Measurements from ENCODE around the gene NR2F1. TPM values are rescaled to one million over a fixed set of nuclear protein-coding genes. Genes with fewer than 3 reads are reported as not detected.

The NR2F1 gene
- total and polyA plus RNA-seq, 2 experiments from 2014 or later: not detected

DNA sequence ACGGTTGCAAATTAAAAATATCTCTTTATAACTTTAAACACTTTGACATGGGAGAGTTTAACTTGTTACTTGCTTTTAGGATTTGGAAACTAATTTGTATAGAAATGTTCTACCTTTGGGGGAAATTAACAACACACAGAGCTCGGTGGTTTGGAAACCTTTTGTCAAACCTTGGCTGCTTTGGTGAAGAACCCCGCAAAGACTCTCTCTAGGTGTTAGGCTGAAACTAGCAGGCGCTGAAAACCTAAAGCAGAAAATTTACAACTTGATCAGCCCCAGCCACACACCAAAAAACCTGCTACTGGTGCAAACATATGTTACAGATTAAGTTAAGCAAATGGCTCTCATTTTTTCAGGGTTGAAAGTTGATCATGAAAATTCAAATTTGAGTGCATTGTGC, 25.8 kb downstream of the NR2F1 start:
- Mint-ChIP-seq H3K4me3 (no peak overlapping the region), H3K4me1 (peaks cover 50% of the 10 kb centered on the region), H3K36me3 (ENCODE audit: low read depth) (no peaks in the 10 kb centered on the region), H3K27ac (no peak overlapping the region), H3K27me3 (ENCODE audit: insufficient read depth, low read depth, poor library complexity) (peaks cover 7% of the 10 kb centered on the region), H3K9me3 (no peaks in the 10 kb centered on the region)
- ATAC-seq: no peak
- Histone ChIP-seq H3K9me2 (ENCODE audit: insufficient read depth) (no peaks in the 10 kb centered on the region), H3K4me2 (peak overlapping the region; percentile 76; the same call in 1 of the 2 replicates), H3K4me1 (ENCODE audit: insufficient read depth) (peaks cover 66% of the 10 kb centered on the region), H3K27me3 (ENCODE audit: insufficient read depth) (peaks cover 99% of the 10 kb centered on the region), H3F3A (replicated peaks; ENCODE audit: low read depth) (peaks cover 30% of the 10 kb centered on the region), H3K79me2 (replicated peaks; ENCODE audit: insufficient read depth) (no peaks in the 10 kb centered on the region), H3K36me3 (ENCODE audit: insufficient read depth) (no peaks in the 10 kb centered on the region), H2AFZ (no peak overlapping the region), H3K4me3 (no peak overlapping the region), H3K27ac (ENCODE audit: low read depth) (no peak overlapping the region), H4K20me1 (replicated peaks; ENCODE audit: insufficient read depth) (peaks cover 24% of the 10 kb centered on the region)
- TF ChIP-seq EZH2phosphoT487 (IDR thresholded peaks at IDR 0.05; ENCODE audit: unreplicated experiment) (no peak), EZH2 (IDR thresholded peaks at IDR 0.05; ENCODE audit: low read depth, unreplicated experiment) (peak; percentile 31)
- TF ChIP-seq, protein P1, sequence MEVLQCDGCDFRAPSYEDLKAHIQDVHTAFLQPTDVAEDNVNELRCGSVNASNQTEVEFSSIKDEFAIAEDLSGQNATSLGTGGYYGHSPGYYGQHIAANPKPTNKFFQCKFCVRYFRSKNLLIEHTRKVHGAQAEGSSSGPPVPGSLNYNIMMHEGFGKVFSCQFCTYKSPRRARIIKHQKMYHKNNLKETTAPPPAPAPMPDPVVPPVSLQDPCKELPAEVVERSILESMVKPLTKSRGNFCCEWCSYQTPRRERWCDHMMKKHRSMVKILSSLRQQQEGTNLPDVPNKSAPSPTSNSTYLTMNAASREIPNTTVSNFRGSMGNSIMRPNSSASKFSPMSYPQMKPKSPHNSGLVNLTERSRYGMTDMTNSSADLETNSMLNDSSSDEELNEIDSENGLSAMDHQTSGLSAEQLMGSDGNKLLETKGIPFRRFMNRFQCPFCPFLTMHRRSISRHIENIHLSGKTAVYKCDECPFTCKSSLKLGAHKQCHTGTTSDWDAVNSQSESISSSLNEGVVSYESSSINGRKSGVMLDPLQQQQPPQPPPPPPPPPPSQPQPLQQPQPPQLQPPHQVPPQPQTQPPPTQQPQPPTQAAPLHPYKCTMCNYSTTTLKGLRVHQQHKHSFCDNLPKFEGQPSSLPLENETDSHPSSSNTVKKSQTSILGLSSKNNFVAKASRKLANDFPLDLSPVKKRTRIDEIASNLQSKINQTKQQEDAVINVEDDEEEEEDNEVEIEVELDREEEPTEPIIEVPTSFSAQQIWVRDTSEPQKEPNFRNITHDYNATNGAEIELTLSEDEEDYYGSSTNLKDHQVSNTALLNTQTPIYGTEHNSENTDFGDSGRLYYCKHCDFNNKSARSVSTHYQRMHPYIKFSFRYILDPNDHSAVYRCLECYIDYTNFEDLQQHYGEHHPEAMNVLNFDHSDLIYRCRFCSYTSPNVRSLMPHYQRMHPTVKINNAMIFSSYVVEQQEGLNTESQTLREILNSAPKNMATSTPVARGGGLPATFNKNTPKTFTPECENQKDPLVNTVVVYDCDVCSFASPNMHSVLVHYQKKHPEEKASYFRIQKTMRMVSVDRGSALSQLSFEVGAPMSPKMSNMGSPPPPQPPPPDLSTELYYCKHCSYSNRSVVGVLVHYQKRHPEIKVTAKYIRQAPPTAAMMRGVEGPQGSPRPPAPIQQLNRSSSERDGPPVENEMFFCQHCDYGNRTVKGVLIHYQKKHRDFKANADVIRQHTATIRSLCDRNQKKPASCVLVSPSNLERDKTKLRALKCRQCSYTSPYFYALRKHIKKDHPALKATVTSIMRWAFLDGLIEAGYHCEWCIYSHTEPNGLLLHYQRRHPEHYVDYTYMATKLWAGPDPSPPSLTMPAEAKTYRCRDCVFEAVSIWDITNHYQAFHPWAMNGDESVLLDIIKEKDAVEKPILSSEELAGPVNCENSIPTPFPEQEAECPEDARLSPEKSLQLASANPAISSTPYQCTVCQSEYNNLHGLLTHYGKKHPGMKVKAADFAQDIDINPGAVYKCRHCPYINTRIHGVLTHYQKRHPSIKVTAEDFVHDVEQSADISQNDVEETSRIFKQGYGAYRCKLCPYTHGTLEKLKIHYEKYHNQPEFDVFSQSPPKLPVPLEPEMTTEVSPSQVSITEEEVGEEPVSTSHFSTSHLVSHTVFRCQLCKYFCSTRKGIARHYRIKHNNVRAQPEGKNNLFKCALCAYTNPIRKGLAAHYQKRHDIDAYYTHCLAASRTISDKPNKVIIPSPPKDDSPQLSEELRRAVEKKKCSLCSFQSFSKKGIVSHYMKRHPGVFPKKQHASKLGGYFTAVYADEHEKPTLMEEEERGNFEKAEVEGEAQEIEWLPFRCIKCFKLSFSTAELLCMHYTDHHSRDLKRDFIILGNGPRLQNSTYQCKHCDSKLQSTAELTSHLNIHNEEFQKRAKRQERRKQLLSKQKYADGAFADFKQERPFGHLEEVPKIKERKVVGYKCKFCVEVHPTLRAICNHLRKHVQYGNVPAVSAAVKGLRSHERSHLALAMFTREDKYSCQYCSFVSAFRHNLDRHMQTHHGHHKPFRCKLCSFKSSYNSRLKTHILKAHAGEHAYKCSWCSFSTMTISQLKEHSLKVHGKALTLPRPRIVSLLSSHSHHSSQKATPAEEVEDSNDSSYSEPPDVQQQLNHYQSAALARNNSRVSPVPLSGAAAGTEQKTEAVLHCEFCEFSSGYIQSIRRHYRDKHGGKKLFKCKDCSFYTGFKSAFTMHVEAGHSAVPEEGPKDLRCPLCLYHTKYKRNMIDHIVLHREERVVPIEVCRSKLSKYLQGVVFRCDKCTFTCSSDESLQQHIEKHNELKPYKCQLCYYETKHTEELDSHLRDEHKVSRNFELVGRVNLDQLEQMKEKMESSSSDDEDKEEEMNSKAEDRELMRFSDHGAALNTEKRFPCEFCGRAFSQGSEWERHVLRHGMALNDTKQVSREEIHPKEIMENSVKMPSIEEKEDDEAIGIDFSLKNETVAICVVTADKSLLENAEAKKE (CRISPR knock-in tag; IDR thresholded peaks at IDR 0.05): no peak
- DNase-seq (ENCODE audit: low spot score): no peak

DNA sequence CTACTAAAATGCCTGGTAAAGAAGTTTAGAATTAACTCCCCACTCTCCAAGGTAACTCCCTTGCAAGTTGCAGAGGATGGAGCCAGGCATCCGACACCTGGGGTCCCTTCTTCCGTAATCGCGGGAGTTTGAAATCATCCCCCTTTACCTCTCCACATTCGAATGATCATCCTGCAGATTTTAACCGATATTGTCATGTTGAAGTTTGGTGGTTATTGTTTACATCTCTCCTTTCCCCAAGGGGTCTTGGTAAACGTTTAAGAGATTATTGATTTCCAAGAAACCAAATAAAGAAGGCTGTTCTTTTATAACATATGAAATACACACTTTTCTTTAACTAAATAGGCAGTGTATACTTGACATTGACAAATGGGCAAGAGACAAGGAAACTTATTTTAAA, 26.7 kb downstream of the NR2F1 start:
- Histone ChIP-seq H3K27me3 (ENCODE audit: insufficient read depth) (peaks cover 99% of the 10 kb centered on the region), H3K4me1 (ENCODE audit: insufficient read depth) (peaks cover 64% of the 10 kb centered on the region), H3K36me3 (ENCODE audit: insufficient read depth) (no peaks in the 10 kb centered on the region), H3K4me2 (peak overlapping the region; percentile 76), H2AFZ (no peak overlapping the region), H3K9me2 (ENCODE audit: insufficient read depth) (no peaks in the 10 kb centered on the region), H4K20me1 (replicated peaks; ENCODE audit: insufficient read depth) (peaks cover 29% of the 10 kb centered on the region), H3K79me2 (replicated peaks; ENCODE audit: insufficient read depth) (no peaks in the 10 kb centered on the region), H3K27ac (ENCODE audit: low read depth) (no peak overlapping the region), H3K4me3 (no peak overlapping the region), H3F3A (replicated peaks; ENCODE audit: low read depth) (peaks cover 28% of the 10 kb centered on the region)
- no peaks in the 10 kb centered on the region for H3K9me3 Mint-ChIP-seq
- H3K27me3 Mint-ChIP-seq (ENCODE audit: insufficient read depth, low read depth, poor library complexity): peaks cover 16% of the 10 kb centered on the region
- ATAC-seq (no peak), DNase-seq (ENCODE audit: low spot score) (peak; percentile 6)
- no peaks in the 10 kb centered on the region for H3K36me3 Mint-ChIP-seq (ENCODE audit: low read depth)
- TF ChIP-seq, protein P1 (CRISPR knock-in tag; IDR thresholded peaks at IDR 0.05): no peak
- TF ChIP-seq EZH2 (IDR thresholded peaks at IDR 0.05; ENCODE audit: low read depth, unreplicated experiment): peak; percentile 51
- TF ChIP-seq ZNF114 (CRISPR knock-in tag; IDR thresholded peaks at IDR 0.05): no peak
- H3K4me3 Mint-ChIP-seq: no peak overlapping the region
- peaks cover 48% of the 10 kb centered on the region for H3K4me1 Mint-ChIP-seq
- H3K27ac Mint-ChIP-seq: no peak overlapping the region
